ENCODE data around the gene FAM184A. TPM values are rescaled to one million over a fixed set of nuclear protein-coding genes. Genes with fewer than 3 reads are reported as not detected.

FAM184A gene
- total and polyA plus RNA-seq, 2 of the 8 experiments (the other 6 are each of a cell fraction or from before 2014, with no cell fraction given): 6.3 to 11.3 TPM

GRCh38 chr6:119052292-119052889, 26.1 kb downstream of the FAM184A start (continued):
- no peak for TF ChIP-seq SIN3A (conservative IDR thresholded peaks at IDR 0.05 in 1 of 2, IDR thresholded peaks at IDR 0.05 in 1 of 2; ENCODE audit: low read depth in 1 of 2, low read length in 2 of 2)
- TF ChIP-seq RFX5 (IDR thresholded peaks at IDR 0.05; ENCODE audit: borderline replicate concordance, low read depth, low read length): no peak
- no peak for TF ChIP-seq SP4 (IDR thresholded peaks at IDR 0.05; ENCODE audit: low read length)
- TF ChIP-seq EZH2 (IDR thresholded peaks at IDR 0.05; ENCODE audit: low read depth, low read length, severe bottlenecking): no peak
- no peak for TF ChIP-seq MAFK (IDR thresholded peaks at IDR 0.05; ENCODE audit: low read depth, low read length)
